HEK293T (cell line): ENCODE data around the gene HOXA6.

ENCODE experiments used
- ARNT ChIP-seq: fragments of 450-650 bp; IDR thresholded peaks from 2 replicates; pipeline ENCODE4 v1.6.1; 2017; ENCODE audit warnings: mild to moderate bottlenecking
- BHLHE40 ChIP-seq: fragments of 450-650 bp; IDR thresholded peaks from 2 replicates; pipeline ENCODE4 v1.6.1; 2016; ENCODE audit warnings: mild to moderate bottlenecking, moderate library complexity, borderline replicate concordance
- CTBP1 ChIP-seq: fragments of 450-650 bp; IDR thresholded peaks from 2 replicates; pipeline ENCODE4 v1.6.1; 2016; ENCODE audit warnings: borderline replicate concordance
- FOXA1 ChIP-seq: fragments of 450-650 bp; IDR thresholded peaks from 2 replicates; pipeline ENCODE4 v1.6.1; 2016; ENCODE audit warnings: mild to moderate bottlenecking
- FOXM1 ChIP-seq: fragments of 450-650 bp; IDR thresholded peaks from 2 replicates; pipeline ENCODE4 v1.6.1; 2017; ENCODE audit warnings: mild to moderate bottlenecking, borderline replicate concordance
- HDGF ChIP-seq: fragments of 450-650 bp; IDR thresholded peaks from 2 replicates; pipeline ENCODE4 v1.6.1; 2017; ENCODE audit warnings: antibody characterized with exemption, borderline replicate concordance
- LEF1 ChIP-seq: fragments of 450-650 bp; IDR thresholded peaks from 2 replicates; pipeline ENCODE4 v1.6.1; 2017; ENCODE audit warnings: mild to moderate bottlenecking, borderline replicate concordance
- SP1 ChIP-seq: fragments of 450-650 bp; IDR thresholded peaks from 2 replicates; pipeline ENCODE4 v1.6.1; 2017
- SUZ12 ChIP-seq: fragments of 450-650 bp; IDR thresholded peaks from 2 replicates; pipeline ENCODE4 v1.6.1; 2016; ENCODE audit warnings: mild to moderate bottlenecking
- TARDBP ChIP-seq: fragments of 450-650 bp; IDR thresholded peaks from 2 replicates; pipeline ENCODE4 v1.6.1; 2016
- TF ChIP-seq, protein P1 (sequence below): fragments of 450-650 bp; IDR thresholded peaks from 2 replicates; pipeline ENCODE4 v1.6.1; 2016

DNA sequence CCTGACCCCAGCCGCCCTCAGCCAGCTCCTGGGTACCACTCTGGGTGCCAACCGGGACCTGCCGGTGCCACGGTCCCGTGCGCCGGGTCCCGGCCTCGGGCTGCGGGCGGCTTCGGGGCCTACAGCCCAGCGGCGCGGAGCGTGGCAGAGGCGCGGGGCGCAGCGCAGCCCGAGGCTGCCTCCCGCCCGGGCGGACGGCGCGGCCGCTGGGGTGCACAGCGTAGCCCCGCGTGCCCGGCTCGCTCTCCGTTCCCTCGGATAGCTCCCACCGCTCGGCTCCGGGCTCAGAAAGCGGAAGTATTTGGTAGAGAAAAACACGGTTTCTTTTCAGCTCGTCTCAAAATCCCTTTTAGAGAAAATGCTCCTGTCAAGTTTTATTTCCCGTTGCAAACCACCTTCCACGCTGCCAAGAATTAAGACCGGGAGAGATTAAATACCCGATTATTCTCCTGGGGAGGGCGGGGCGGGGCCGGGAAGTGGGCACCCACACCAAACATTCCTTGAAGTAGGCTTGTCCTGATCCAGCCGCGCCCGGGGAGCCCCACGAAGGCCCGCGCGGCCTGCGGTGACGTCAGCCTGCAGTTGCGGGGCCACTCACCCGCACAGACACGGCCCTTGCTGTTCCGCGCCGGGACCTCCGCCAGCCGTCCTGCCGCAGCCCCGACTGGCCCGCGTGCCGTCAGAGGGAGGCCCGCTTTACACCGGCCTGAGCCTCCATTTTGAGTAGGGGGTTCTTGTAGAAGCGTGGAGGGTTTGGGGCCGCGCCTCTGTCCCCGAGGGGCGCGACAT, 45.2 kb upstream of the HOXA6 start:
- no peak for TF ChIP-seq FOXM1
- TF ChIP-seq SP1: no peak
- TF ChIP-seq TARDBP: no peak
- TF ChIP-seq, protein P1, sequence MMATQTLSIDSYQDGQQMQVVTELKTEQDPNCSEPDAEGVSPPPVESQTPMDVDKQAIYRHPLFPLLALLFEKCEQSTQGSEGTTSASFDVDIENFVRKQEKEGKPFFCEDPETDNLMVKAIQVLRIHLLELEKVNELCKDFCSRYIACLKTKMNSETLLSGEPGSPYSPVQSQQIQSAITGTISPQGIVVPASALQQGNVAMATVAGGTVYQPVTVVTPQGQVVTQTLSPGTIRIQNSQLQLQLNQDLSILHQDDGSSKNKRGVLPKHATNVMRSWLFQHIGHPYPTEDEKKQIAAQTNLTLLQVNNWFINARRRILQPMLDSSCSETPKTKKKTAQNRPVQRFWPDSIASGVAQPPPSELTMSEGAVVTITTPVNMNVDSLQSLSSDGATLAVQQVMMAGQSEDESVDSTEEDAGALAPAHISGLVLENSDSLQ: no peak
- TF ChIP-seq HDGF: no peak
- no peak for TF ChIP-seq BHLHE40
- TF ChIP-seq SUZ12: no peak
- TF ChIP-seq CTBP1: no peak
- TF ChIP-seq LEF1: no peak
- TF ChIP-seq ARNT: no peak
- no peak for TF ChIP-seq FOXA1
